ENCODE results near the gene PGGHG.
"Not testable (repeated sequence)": the region's sequence is repeated elsewhere in the genome, so short reads cannot be mapped to it uniquely, and the experiment has no call there.

PGGHG gene

DNA sequence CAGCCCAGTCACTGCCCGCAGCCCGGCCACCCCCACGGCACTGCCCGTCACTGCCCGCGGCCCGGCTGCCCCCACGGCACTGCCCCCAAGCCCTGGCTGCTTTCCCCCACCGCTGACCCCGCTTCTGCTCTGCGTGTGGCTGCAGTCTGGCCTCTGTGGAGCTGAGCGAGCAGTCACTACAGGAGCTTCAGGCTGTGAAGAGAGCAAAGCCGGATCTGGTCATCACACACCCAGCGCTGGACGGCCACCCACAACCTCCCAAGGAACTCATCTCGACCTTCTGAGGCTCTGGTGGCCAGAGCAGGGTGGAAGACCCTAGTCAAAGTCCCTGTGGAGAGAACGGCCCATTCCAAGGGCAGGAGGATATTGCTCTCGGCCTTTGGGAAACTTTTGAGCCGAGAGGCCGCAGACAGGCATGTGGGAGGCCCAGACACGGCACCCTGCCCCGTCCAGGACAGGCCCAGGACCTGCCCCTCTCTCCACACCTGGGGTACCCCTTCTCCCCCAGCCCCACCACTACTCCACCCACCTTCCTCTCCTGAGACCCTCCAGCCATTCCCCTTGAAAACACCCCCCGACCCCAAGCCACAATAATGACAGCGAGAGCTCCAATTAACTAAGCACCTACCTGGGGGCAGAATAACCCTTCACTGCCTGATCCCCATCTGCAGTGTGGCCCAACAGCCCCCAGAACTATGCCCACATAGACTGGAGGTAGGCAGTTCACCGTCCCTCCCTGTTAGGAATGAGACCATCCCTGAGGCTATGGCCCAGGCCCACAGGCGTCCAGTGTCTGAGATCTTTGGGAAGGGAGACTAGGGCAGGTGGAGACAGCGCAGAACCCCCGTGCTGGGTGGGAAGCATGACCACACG lies 3.7 kb upstream of the PGGHG start:
- DNase-seq (ENCODE audit: low read depth) = no peak

DNA sequence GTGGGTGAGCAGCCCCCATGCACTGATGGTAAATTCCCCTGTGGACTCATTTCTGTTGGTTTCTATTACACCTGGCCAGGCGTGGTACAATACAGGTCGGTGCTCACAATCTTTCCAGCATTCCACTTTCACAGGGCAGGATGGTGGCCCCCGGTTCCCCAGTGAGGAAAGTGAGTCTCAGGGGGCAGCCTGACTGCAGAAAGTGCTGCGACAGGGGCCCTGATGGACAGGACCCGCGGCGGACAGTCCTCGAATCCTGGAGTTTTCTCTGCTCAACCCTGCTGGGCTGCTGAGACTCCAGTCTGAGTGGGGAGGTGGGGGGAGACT lies 3.1 kb upstream of the PGGHG start:
- DNase-seq (ENCODE audit: low read depth) = no peak

DNA sequence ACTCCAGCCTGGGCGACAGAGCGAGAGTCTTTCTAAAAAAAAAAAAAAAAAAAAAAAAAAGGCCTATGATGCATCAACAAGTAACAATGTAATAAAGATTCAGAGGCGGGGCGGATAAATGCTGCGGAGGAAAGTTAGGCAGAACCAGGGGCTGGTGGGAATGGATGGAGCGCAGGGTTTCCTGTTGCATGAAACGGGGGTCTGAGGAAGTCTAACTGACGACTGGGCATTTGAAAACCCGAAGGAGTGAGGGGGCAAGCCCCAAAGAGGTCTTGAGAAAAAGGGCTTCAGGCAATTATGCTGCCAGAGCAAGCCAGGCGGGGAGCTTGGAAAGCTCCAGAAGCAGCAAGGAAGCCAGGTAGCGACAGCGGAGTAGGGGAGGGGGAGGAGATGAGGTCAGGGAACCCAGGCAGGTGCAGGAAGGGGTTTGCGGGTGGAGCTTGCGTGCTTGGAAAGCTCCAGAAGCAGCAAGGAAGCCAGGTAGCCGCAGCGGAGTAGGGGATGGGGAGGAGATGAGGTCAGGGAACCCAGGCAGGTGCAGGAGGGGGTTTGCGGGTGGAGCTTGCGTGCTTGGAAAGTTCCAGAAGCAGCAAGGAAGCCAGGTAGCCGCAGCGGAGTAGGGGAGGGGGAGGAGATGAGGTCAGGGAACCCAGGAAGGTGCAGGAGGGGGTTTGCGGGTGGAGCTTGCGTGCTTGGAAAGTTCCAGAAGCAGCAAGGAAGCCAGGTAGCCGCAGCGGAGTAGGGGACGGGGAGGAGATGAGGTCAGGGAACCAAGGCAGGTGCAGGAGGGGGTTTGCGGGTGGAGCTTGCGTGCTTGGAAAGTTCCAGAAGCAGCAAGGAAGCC lies 1.7 kb upstream of the PGGHG start:
- not testable (repeated sequence) for DNase-seq (ENCODE audit: low read depth)

DNA sequence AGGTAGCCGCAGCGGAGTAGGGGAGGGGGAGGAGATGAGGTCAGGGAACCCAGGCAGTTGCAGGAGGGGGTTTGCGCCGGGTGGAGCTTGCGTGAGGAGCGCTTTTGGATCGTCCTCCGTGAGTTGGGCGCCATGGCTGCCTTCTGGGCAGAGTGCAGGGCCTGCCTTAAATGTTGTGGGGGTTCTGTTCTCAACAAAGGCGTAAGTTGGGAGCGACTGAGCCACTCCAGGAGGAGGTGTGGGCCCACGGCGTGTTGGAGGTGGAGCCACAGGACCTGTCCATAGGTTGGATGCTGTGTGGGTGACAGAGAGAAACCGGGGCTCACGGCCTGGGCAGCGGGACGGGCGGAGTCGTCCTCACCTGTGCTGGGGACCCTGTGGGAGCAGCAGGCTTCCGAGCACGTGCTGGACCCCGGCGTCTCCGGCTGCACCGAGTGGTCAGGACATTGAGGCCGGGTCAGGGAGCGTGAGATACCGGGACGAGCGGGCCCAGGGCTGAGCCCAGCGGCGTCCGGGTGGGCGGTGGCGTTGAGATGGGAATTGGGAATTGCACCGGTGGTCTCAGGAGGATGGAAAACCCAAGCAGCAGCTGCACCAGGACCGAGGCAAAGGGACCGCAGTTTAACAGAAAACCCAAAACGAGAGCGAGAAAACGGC lies 977 bp upstream of the PGGHG start:
- DNase-seq (ENCODE audit: low read depth) = no peak

DNA sequence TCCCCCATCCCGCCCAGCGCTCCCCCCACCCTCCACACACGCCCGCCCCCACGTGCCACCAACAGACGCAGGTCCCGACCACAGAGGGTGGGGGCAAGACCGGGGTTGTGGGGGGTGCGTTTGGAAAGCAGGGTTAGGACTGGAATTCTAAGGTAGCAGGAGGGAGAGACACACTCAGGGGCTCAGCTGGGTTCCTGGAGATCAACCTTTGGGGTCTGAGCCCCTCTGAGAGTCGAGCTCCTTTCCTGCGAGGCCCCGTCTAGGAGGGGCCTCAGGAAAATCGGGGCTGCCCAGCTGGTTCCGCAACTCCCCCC lies 429 bp downstream of the PGGHG start:
- no peak for DNase-seq (ENCODE audit: low read depth)

DNA sequence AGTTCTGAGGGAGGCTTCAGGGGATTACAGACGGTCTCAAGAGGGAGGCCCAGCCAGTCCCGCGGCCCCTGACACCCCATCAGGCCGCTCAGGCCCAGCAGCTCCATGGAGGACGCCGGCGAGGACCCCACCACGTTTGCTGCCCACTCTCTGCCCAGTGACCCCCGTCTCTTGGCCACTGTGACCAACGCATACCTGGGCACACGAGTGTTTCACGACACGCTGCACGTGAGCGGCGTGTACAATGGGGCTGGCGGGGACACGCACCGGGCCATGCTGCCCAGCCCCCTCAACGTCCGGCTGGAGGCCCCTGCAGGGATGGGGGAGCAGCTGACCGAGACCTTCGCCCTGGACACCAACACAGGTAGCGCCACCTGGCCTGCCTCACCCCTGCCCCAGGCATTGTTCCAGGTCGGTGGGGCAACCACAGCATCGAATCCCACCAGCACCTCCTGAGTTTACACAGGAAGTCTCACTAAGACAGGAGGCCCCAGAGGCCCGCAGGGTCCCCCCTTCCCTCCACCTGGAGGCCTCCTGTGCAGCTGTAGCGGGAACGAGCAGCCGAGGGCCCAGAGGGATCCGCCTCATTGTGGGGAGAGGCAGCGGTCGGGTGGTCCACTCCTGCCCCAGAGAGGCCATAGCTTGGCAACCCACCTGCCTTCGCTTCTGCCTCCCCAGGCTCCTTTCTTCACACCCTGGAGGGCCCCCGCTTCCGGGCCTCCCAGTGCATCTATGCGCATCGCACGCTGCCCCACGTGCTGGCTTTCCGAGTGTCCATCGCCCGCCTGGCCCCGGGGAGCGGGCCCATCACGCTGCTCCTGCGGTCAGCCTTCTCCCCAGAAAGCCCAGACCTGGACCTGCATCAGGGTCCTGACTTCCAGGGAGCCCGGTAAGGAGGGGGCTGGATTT lies 1.0 kb downstream of the PGGHG start:
- no peak for DNase-seq (ENCODE audit: low read depth)

DNA sequence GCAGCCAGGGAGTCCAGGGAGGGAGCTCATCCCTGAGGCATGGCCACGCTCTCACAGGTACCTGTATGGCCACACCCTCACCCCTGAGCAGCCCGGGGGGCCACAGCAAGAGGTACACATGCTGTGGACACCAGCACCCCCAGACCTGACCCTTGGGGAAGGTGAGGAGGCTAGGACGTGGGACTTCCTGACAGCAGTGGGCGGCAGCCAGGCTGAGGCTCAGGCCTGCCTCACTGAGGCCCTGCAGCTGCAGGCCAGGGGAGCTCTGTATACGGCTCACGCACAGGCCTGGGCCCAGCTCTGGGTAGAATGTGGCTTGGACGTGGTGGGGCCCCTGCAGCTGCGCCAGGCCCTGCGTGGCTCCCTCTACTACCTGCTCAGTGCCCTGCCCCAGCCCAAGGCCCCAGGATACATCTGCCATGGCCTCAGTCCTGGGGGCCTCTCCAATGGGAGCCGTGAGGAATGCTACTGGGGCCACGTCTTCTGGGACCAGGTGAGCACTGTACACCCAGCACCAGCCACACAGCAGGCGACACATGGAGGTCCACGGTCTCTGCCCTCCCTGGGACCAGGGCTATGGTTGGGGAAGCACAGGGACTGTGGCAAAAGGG lies 1.8 kb downstream of the PGGHG start:
- DNase-seq (ENCODE audit: low read depth) = no peak

DNA sequence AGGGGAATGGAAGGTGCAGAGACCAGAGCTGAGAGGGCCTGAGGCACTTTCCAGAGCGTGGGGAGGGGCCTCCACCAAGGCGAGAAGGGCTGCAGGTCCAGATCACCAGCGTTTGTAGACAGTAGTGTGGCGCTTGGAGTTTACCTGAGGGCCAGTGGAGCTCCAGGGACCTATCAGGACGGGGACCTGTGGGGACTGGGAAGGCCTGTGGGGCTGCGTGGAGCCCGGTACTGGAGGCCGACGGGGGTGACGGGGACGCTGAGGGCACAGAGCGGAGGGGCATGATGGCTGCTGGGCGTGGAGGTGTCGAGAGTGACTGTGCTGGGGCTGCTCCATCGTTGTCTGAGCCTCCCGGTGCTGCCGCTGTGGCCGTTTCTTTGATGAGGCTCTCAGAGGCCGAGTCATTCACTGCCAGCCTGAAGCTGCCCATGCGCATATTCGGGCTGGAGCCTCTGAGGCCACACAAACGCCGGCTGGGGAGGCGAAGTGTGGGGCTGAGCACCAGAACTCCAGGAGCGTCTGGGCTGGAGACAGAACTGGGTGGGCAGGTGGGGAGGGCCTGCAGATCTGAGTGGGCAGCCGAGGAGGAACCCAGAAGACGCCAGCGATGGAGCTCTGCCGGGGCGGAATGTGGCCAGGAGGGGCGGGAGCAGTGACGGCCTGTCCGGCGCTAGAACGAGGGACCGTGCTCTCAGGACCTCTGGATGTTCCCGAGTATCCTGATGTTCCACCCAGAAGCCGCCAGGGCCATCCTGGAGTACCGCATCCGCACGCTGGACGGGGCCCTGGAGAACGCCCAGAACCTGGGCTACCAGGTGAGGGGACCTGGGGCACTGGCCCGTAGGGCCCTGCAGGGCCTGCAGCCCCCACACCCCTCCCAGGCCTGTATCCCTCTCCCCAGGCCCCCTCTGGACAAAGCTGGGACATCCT lies 2.6 kb downstream of the PGGHG start:
- DNase-seq (ENCODE audit: low read depth) = no peak

DNA sequence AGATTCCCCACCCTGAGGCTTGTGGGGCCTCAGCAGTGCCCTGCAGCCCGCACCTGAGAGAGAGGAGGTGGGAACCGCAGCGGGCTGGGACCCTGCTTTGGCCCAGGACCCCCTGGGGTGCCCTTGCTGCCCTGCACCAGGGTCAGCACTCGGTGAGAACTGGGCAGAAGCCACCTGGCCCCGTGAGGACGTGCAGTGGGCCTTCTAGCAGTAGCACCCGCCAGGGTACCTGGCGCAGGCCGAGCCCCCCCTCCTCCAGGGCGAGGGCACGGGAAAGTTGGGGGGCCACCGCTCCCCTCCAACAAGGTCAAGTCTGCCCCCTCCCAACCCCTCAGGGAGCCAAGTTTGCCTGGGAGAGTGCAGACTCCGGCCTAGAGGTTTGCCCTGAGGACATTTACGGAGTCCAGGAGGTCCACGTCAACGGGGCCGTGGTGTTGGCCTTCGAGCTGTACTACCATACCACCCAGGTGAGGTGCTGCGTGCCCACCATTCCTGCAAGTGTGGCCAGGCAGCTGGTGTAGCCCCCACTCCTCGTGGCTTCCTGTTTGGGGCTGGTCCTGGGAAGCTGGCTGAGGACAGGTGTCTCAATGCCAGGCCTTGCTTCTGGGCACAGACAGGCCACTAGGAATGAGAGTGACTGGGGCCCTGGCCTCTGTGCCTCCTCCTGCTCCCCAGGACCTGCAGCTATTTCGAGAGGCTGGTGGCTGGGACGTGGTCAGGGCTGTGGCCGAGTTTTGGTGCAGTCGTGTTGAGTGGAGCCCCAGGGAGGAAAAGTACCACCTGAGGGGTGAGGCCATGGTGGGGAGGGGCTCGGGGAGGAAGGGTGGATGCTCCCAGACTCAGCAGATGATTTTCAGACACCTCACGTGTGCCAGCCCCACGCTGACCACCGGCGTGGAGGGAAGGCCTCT lies 3.5 kb downstream of the PGGHG start:
- DNase-seq (ENCODE audit: low read depth) = no peak

DNA sequence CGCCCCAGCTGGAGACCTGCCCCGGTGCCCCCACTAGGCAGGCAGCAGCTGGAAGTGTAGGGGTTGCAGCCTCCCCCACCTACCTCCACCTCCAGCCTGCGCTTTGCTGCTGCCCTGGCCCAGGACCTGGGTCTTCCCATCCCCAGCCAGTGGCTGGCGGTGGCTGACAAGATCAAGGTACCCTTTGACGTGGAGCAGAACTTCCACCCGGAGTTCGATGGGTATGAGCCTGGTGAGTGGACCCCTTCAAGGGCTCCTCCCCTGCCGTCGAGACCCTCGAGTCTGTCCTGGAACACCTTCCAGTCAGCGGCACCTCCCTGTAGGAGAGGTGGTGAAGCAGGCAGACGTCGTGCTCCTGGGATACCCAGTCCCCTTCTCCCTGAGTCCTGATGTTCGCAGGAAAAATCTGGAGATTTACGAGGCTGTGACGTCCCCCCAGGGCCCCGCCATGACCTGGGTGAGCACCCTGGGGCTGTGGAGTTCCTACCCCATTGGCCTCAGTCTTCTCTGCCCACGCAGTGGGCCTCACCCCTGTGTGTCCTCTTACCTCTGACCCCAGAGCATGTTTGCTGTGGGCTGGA lies 4.4 kb downstream of the PGGHG start:
- DNase-seq (ENCODE audit: low read depth) = no peak

DNA sequence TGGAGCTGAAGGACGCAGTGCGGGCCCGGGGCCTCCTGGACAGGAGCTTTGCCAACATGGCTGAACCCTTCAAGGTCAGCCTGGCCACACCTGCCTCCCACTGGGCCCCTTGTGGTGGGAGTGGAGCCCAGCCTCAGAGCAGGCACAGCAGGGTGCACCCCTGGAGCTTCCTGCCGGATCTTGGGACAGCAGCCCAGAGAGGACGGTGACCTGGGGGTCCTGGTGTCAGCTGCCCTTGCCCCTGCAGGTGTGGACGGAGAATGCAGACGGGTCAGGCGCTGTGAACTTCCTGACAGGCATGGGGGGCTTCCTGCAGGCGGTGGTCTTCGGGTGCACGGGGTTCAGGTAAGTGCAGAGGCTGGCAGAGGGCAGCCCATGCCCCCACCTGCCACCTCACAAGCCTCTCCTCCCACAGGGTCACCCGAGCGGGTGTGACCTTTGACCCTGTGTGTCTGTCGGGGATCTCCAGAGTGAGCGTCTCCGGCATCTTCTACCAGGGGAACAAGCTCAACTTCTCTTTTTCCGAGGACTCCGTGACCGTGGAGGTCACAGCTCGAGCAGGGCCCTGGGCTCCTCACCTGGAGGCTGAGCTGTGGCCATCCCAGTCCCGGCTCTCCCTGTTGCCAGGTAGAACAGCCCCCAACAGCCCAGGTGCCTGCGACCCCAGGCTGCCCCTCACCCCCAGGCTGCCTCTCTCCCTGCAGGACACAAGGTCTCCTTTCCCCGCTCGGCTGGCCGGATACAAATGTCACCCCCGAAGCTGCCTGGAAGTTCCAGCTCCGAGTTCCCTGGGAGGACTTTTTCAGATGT lies 5.1 kb downstream of the PGGHG start:
- no peak for DNase-seq (ENCODE audit: low read depth)

DNA sequence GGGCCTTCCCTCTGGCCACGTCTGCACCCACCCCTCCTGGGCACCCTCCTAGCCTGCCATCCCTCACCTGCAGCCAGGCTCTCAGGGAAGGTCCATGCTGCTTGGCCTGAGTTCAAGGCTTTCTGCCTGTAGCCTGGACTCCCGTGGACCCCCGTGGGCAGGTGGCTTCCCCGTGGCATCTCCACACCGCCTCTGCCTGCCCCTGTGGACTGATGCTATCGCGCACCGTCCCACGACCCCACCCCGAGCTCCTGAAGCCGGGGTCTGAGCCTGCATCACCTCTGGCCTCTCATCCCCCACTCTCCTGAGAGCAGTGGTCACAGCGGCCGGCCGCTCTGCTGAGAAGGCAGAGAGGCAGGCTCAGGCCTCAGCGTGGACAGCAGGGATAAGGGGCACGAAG lies 5.9 kb downstream of the PGGHG start:
- DNase-seq (ENCODE audit: low read depth) = no peak

DNA sequence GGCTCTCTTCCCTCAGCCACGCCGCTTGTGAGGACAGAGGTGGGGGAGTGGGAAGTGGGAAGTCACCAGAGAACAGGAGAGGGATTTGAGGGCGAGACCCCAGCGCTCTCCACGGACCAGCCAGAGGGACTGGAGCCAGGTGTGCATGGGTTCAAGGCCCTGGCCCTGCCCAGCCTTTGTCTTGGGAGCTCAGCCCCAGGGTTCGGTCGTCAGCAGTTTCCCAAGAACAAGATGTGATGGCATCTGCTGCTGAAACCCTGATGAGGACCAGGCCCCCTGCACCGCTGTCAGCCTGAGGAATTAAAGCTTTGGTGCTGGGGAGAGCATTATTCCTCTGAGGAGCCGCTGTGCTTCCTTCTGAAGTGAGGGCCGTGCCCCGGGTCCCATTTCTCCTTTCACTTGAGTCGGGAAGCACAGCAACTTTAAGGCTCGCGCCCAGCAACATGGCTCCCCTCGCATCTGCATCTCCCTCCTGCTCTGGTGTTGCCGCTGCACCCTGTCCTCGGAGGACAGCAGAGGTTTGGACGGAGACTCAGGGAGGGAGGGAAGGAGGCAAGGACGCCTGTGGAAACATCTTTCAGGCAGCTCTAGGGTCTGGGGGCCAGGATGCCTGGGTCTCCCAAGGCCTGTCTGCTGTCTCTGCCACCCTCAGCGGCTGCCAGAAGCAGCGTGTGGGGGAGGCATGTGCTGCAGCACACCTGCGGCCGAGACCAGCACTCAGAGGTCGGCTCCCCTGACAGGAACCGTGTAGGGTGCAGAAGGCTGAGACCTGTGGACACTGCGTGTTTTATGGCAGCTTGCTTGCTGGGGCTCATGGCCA lies 6.6 kb downstream of the PGGHG start:
- DNase-seq (ENCODE audit: low read depth) = no peak

DNA sequence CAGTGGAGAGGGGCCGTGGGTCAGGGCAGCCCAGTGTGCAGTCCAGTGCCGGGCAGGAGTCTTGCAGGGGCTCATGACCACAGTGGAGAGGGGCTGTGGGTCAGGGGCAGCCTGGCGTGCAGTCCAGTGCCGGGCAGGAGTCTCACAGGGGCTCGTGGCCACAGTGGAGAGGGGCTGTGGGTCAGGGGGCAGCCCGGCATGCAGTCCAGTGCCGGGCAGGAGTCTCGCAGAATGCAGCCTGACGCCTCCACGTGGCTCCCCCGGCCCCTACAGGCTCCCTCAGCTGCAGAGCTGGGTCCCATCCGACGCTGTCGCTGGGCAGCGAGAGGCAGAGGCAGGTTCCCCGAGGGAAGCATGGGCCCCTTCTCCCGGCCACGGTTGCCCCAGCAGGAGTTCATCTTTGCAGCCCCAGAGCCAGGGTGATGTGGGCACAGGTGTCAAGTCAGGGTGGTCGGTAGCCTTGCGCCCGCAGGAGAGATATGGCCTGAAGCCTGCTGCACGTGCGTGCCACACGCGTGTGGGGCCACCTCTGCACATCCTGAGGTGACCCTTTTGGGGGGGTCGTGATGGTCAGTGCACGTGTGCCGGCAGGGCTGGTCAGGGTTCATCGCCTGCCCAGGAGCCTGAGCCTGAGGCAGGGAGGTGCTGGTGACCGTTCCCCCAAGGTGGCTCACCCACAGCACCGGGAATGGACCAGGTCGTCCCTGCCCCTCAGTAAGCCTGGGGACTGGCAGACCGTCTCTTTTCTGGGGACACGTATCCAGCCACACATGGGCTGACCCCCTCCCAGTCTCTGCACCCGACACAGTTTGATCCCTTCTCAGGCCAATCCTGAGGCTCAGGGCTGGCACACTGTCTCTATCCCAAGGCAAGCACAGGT lies 7.5 kb downstream of the PGGHG start:
- DNase-seq (ENCODE audit: low read depth) = no peak

DNA sequence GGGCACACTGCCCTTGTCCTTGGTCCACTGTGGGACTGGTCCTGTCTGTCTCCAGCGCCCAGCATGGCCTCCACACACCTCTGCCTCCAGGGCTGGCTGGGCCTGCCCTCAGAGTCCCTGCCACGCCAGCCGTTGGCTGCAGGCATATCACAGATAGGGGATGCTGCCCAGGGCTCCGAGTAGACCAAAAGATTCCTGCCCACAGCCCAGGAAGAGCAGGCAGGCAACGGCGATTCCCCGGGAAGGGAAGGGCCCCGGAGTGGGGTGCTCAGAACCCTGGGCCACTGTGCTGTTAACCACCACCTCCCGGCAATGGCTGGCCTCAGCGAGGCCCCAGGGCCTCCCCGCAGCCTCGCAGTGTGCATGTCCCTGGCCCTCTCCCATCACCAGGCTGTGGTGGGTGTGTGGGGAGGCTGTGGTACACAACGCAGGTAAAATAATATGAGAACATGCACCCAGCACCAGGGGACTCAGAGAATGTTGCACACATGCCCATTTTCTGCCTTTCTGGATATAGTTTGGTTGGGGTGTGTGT lies 8.2 kb downstream of the PGGHG start:
- DNase-seq (ENCODE audit: low read depth) = no peak
